NCI-H1092 treated with DMSO at 0.1 percent for 48 hours (cell line): Measurements from ENCODE around the gene SLC5A5.
A peak's percentile ranks its signal among the peaks of the same experiment; 100 is the strongest.
"Not testable (repeated sequence)": the region's sequence is repeated elsewhere in the genome, so short reads cannot be mapped to it uniquely, and the experiment has no call there.

Source experiments
- DNase-seq: peaks from one replicate; lab custom pipeline; 2025; lab: John Stamatoyannopoulos, UW

SLC5A5 gene

DNA sequence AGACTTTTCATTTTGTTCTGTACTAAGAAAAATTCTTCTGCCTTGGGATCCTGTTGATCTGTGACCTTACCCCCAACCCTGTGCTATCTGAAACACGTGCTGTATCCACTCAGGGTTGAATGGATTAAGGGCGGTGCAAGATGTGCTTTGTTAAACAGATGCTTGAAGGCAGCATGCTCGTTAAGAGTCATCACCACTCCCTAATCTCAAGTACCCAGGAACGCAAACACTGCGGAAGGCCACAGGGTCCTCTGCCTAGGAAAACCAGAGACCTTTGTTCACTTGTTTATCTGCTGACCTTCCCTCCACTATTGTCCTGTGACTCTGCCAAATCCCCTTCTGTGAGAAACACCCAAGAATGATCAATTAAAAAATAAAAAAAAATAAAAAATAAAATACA, 47.4 kb downstream of the SLC5A5 start:
- not testable (repeated sequence) for DNase-seq

DNA sequence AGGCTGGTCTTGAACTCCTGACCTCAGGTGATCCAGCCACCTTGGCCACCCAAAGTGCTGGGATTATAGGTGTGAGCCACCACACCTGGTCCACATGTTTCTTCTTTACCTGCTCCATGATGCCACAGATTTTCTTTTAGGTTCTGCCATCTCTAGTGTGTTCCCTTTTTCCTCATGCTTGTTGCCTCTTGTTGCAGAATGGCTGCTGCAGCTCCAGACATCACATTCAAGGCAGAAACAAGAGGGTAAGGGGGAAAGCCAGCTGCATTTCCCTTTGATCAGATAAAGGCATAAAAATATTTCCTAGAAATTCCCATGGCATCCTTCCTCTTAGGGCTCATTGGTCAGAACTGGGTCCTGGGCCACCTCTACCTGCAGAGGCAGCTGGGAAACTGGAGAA, 48.8 kb downstream of the SLC5A5 start:
- DNase-seq: no peak

DNA sequence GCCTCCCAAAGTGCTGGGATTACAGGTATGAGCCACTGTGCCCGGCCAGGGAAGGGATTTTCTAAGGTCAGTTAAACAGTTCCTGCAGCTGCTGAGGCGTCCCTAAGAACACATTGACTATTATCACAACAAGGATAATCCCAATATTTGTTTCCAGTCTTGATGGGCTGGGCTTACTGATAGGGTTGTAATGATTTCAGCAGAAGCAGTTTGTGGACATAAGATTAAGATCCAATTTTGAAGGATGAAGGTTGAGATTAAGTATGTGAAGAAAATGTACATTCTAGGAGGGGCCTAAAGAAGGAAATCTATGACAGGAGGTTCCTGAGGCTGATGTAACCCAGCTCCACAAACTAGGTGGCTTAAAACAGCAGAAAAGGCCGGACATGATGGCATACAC, 50.4 kb downstream of the SLC5A5 start:
- no peak for DNase-seq

DNA sequence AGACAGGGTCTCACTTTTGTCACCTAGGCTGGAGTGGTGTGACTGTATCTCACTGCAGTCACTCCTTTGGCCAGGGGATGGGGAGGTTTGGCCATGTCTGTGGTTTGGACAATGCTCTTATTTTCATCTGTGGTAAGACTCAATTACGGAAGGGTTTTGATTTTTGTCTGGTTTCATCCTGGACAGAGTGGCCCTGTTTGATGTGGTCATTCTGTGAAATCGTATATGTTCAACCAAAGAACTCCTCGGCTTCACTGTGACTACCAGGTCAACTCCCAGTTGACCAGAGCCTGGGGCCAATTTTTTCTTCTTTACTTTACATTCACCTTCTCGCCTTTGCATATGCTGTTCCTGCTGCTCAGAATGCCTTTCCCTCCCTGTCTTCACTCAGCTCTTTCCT, 54.3 kb downstream of the SLC5A5 start:
- no peak for DNase-seq

DNA sequence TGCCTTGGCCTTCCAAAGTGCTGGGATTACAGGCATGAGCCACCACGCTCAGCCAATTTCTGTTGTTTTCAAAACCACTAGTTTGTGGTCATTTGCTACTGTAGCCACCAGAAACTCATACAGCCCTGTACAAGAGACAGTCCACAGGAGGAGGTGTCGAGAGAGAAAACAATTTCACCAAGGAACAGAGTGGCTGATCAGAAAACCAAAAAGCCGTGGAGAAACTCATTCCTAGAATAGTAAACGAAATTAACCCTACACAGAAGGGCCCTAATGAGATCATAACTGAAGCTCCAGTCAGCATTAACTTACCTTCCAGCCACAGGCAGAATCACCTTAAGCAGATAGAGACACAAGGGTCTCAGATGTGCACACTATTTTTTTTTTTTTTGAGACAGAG, 57.3 kb downstream of the SLC5A5 start:
- DNase-seq: no peak

DNA sequence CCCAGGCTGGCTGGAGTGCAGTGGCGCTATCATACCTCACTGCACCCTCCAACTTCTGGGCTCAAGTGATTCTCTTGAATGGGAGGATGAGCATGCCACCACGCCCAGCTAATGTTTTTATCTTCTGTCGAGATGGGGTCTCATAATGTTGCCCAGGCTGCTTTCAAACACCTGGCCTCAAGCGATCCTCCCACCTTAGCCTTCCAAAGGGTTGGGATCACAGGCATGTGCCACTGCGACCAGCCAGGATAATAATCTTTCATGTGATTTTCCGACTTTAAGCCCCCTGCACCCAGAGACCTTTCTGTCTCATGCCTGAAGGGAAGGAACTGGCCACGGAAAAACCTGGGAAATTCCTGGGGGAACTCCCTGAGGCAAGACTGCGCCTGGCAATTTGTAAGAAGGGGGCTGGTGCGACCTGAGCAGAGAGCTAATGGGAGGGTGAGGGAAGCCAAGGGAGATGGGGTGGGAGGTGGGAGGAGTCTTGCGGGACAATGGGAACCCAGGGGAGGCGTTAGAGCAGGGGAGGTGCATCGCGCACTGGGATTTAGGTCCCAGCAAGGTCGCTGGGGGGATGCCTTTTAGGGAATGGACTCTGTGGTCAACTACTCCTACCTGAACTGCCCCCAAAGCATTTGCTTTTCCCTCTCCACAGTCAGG, 59.9 kb downstream of the SLC5A5 start:
- peak; percentile 30 for DNase-seq

DNA sequence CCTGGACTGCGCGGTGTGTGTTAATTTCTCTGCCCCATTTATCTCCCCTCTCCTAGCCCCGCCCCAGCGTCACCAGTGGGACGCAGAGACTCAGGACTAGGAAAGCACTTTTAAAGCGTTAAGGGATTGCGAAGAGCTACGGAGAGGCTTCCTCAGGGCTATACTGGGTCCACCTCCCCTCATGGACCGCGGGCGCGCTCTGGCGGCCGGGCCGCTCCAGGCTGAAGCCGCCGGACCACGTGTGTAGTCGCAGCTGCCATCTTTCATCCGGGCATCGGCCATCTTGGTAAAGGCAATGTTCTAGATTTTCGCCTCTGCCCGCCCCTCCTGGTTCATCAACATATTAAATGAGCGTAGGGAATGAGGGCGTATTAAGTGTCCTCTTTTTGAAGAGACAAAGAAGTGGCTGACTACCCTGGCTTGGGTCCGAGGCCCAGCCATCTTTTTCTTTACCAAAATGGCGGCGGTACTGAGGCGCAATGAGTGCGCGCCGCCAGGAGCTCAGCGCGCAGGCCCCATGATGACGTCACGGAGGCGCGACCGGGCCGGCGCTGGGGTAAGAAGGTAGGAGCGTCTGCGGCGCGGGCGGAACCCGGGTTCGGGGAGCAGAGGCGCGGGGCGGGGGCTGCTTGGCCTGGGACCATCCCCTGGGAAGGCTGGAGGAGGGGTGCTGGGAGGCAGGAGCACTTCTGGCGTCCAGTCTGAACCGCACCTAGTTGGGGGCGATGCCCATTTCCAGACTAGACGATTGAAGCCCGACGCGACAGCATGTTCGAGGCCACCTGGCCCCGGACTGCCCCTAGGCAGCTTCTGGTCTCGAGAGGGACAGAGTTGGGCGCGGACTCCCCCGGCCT, 61.0 kb downstream of the SLC5A5 start, which contains the start of gene CCDC124:
CCDC124 (plus strand) TSS at position 531 of the 854 bp plus-strand sequence. CDS start 3,406 bp downstream, outside the sequence.
- DNase-seq: peak; percentile 97

DNA sequence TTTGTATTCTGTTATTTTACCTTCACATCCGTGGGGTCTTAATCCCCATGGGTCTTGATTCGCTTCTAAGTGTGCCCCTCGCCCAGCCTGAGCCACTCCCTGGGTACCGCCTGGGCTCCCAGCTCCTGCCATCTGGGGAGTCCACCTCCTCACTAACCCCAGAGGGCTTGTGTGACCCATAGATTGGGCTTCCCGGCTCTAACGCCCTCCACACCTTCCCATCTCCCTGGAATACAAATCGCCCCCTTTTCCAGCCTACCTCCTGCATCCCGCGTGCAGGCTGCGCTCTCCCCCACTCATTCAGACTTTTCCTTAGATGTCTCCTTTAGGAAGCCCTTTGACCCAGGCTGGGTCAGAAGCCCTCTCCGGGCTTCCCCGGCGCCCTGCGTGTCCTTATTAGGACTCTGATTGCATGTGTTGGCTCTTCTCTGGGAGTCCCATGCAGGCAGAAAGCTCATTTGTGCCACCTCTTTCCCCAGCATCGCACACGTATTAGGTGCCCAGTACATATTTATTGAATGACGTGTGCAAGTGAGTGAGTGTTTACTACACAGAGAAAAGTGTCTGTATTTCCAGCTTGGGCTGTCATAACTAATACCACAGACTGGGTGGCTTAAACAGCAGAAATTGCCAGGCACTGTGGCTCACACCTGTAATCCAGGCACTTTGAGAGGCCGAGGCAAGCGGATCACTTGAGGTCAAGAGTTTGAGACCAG, 61.8 kb downstream of the SLC5A5 start:
- no peak for DNase-seq

DNA sequence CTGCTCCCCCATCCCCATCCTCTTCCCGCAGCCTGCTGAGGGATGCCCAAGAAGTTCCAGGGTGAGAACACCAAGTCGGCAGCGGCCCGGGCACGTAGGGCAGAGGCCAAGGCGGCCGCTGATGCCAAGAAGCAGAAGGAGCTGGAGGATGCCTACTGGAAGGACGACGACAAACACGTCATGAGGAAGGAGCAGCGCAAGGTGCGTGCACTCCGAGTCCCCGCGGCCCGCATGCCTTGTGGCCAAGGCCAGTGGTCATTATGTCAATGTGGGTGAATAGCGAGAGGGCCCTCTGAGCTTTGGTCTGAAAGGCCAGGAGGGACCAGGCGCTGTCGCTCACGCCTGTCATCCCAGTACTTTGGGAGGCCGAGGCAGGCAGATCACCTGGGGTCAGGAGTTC, 64.6 kb downstream of the SLC5A5 start:
- no peak for DNase-seq

DNA sequence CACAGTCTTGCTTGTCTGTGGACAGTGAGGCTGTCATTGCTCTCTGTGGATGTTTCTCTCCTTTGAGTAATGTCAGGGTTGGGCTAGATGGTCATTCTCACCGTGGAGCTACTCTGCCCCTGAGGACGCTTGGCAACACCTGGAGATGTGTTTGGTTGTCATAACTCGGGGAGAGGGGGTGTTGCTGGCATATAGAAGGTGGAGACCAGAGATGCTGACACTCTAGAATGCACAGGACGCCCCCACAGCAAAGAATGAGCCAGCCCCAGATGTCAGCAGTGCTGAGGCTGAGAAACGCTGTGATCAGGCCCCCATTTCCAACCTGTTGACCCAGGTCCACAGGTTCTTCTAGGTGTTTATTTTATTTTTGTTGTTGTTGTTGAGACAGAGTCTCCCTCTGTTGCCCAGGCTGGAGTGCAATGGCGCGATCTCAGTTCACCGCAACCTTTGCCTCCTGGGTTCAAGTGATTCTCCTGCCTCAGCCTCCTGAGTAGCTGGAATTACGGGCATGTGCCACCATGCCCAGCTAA, 65.7 kb downstream of the SLC5A5 start:
- no peak for DNase-seq

DNA sequence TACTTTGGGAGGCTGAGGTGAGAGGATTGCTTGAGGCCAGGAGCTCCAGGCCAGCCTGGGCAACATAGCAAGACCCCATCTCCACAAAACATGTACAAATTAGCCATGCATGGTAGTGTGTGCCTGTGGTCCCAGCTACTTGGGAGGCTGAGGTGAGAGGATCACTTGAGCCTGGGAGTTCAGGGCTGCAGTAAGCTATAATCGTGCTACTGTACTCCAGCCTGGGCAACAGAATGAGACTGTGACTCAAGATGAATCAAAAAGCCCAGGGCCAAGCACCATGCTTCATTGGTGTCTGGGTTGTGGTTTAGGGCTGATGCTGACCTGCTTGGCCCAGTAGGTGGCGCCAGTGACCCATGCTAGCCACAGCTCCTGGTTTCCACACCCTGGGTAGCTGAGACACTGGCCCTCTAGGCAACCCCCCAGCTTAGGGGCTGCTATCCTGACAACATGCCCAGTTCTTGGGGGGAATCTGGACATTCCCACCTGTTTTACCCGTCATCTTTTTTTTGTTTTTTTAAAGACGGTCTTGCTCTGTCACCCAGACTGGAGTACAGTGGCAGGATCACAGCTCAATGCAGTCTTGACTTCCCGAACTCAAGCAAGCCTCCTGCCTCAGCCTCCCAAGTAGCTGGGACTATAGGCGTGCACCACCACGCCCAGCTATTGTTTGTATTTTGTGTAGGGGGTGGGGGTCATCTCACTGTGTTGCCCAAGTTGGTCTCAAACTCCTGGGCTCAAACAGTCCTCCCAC, 66.5 kb downstream of the SLC5A5 start:
- DNase-seq: peak; percentile 49

DNA sequence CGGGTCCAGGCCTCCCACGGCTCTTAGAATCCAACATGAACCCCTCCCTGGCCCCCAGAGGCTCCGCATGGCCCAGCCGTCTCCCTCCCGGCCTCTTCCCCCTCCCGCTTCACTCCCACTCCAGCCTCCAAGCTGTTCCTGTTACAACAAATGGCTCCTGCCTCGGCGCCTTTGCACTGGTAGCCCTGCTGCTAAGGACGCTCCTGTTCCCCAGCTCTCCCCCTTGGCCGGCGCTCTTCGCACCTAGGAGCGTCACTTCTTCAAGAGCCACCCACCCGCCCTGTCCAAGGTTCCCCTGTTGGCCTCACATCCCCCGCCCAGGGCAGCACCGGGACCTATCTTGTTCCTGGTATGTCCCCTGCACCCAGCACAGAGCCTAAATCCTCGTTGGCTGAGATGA, 70.4 kb downstream of the SLC5A5 start:
- no peak for DNase-seq

DNA sequence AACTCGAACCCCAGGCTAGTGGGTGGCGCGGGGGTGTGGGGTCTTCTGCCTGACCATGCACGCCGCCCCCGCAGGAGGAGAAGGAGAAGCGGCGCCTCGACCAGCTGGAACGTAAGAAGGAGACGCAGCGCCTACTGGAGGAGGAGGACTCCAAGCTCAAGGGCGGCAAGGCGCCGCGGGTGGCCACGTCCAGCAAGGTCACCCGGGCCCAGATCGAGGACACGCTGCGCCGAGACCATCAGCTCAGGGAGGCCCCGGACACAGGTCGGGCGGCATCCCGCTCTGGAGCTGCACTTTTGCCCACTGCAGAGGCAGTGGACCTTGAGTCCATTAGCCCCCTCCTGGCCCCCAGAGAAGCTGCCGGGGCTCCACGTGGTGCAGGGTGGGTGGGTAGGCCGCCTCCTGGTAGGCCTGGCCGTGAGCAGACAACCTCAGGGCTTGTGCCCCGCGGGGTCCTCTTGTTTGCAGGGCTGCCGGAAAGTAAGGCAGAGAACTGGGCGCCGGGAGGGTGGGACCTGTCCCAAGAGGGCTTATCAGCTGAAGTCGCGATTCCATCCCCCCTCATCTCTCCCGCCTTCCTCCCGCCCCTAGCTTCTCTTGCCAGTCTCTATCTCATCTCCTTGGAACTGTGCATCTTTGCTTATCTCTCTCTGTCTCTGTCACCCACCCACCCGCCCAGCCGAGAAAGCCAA, 71.0 kb downstream of the SLC5A5 start:
- DNase-seq: no peak

DNA sequence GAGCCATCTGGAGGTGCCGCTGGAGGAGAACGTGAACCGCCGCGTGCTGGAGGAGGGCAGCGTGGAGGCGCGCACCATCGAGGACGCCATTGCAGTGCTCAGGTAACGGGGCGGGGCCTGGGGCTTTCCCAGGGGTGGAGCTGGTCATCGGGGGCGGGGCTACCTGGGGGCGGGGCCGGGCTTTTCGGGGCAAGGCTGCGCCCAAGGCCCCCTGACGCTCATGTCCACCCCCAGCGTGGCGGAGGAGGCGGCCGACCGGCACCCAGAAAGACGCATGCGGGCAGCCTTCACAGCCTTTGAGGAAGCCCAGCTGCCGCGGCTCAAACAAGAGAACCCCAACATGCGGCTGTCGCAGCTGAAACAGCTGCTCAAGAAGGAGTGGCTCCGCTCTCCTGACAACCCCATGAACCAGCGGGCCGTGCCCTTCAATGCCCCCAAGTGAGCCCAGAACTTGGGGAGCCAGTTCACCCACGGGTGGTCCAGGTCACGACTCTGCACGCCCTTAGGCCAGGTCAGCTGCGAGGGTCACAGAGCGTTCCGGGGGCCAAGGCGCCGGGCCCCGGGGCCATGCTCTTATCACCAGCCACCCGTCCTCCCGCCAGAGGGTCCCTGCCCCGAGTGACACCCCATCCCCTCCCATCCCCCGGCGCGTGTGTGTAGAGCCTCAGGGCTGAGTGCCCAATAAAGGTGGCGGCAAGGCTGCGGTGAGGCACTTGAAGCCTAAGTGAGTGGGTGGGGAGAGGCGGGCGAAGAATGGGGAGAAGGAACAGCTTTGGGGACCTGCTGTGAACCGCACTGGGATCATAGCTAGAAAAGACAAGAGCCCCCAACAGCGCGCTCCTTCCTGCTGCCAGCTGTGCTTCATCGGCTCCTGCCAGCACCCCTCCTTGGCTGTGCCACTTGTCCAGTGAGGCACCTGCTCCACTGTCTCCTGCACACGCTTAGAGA, 71.8 kb downstream of the SLC5A5 start:
- DNase-seq: no peak

DNA sequence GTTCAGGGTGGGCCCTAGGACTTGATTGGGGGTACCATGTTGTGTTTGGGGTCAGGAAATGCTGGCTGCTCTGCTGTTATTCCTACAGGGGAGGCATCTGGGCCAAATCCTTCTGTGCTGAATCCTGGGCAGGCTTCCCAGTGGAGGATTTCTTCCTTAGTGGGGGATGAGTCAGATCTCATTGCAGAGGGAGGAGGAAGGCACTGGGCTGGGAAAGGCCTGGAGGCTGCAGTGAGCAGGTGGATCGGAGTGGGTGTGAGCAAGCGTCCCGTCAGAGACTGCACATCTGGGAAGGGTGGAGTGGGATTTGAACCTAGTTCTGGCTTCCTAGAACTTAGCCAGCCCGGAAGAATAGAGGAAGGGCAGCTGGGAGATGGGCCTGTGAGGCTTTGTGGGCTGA, 72.6 kb downstream of the SLC5A5 start:
- DNase-seq: no peak
